IPS DF 6.9 (cell line): ENCODE data around the gene GPX8.
A peak's percentile ranks its signal among the peaks of the same experiment; 100 is the strongest.

ENCODE experiments used
- DNase-seq: peaks from one replicate; pipeline ENCODE4 v3.0.0-alpha.2; 2013; ENCODE audit warnings: low read depth, low spot score
- H3K27ac ChIP-seq: one replicate; pipeline ENCODE4 v1.5.1; 2013; ENCODE audit warnings: low read length, control low read depth
- H3K27me3 ChIP-seq: 2 replicates; pipeline ENCODE4 v1.6.1; 2013; ENCODE audit warnings: mild to moderate bottlenecking, low read length; ENCODE audit not compliant: control insufficient read depth, insufficient read depth
- H3K36me3 ChIP-seq: 2 replicates; pipeline ENCODE4 v1.6.1; 2013; ENCODE audit warnings: low read length; ENCODE audit not compliant: control insufficient read depth, insufficient read depth
- H3K4me1 ChIP-seq: 2 replicates; pipeline ENCODE4 v1.6.1; 2013; ENCODE audit warnings: low read length; ENCODE audit not compliant: control insufficient read depth, insufficient read depth
- H3K4me3 ChIP-seq: 2 replicates; pipeline ENCODE4 v1.5.1; 2013; ENCODE audit warnings: mild to moderate bottlenecking, low read length
- H3K9me3 ChIP-seq: 2 replicates; pipeline ENCODE4 v1.6.1; 2013; ENCODE audit warnings: low read length, inconsistent platforms; ENCODE audit not compliant: control insufficient read depth, insufficient read depth
- WGBS: extraction: QIAGEN DNeasy Blood & Tissue Kit; methylation state at CpG from one replicate; pipeline ENCODE4 v1.1.7; 2013; ENCODE audit warnings: mixed read lengths, missing lambda C conversion rate; ENCODE audit not compliant: insufficient read length, insufficient coverage; 5-methylcytosine and 5-hydroxymethylcytosine counted together

Gene GPX8, protein sequence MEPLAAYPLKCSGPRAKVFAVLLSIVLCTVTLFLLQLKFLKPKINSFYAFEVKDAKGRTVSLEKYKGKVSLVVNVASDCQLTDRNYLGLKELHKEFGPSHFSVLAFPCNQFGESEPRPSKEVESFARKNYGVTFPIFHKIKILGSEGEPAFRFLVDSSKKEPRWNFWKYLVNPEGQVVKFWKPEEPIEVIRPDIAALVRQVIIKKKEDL

GRCh38 chr5:55159763-55160492 lies at the start of gene GPX8:
Gene GPX8, plus strand, starts transcription at chr5:55160171. Its CDS starts 22 bp downstream, at chr5:55160193.
- DNase-seq = no peak

GRCh38 chr5:55110217-55110616 lies 49.8 kb upstream of the GPX8 start:
- H3K27ac ChIP-seq = no peak overlapping the region
- no peak for DNase-seq
- no peaks in the 10 kb centered on the region for H3K4me1 ChIP-seq
- no peaks in the 10 kb centered on the region for H3K9me3 ChIP-seq
- WGBS = no CpG with 5 or more reads among the region's 2 CpGs
- no peak overlapping the region for H3K4me3 ChIP-seq
- H3K36me3 ChIP-seq = no peaks in the 10 kb centered on the region
- H3K27me3 ChIP-seq = no peaks in the 10 kb centered on the region

More at GRCh38 chr5:55159763-55160492, at the start of gene GPX8:
- Histone ChIP-seq H3K27ac (no peak within 1 kb of the TSS), H3K9me3 (no peaks in the 10 kb centered on the region), H3K4me3 (peak within 1 kb of the TSS; percentile 82; the same call in 1 of the 2 replicates), H3K4me1 (no peaks in the 10 kb centered on the region), H3K36me3 (no peaks in the 10 kb centered on the region; the same call in 1 of the 2 replicates), H3K27me3 (no peaks in the 10 kb centered on the region)
- WGBS = no CpG with 5 or more reads among the region's 10 CpGs

DNA sequence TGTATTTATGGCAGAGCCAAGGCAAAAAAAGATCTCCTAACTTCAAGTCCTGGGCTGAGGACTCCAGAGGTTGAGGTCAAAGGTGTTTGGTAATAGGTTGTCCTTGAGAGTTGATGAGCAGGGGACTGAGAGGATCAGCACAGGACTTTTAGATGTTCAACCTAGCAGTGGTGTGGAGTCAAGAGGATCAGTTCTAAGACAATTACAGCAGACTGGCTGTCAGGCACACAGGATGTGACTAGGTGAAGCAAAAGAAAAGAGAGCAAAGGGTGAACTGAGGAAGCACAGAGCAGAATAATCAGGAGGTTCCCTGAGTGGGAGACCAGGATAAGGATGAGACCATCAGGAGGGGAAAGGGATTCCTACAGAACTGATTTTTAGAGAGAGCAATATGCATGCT lies 46.6 kb upstream of the GPX8 start:
- H3K4me1 ChIP-seq = no peaks in the 10 kb centered on the region
- H3K36me3 ChIP-seq = no peaks in the 10 kb centered on the region
- H3K9me3 ChIP-seq = no peaks in the 10 kb centered on the region

DNA sequence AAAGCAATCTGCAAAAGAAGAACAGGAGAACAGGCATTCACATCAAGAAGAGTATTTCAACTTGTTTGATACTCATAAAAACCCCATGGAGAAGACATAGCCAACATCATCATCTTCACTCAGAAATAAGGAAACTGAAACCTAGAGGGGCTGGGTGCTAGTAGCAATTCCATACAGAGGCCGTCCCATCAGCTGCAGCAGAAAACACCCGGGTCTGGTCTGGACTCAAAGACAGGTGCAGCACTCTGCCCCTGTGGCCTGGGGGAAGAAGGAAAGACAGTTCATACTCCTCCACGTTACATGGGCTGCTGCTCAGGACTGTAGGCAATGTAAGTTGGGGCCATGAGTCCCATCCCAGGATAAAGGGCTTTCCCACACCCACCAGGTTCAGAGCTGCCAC lies 45.9 kb upstream of the GPX8 start:
- no peaks in the 10 kb centered on the region for H3K4me1 ChIP-seq
- no peak overlapping the region for H3K27ac ChIP-seq
- no peaks in the 10 kb centered on the region for H3K9me3 ChIP-seq
- H3K27me3 ChIP-seq = no peaks in the 10 kb centered on the region
- no peak for DNase-seq
- WGBS = no CpG with 5 or more reads among the region's 3 CpGs
- H3K36me3 ChIP-seq = no peaks in the 10 kb centered on the region
- H3K4me3 ChIP-seq = no peak overlapping the region

More for the DNA sequence above, 46.6 kb upstream of the GPX8 start:
- no peak for DNase-seq
- no peak overlapping the region for H3K27ac ChIP-seq
- no peak overlapping the region for H3K4me3 ChIP-seq
- H3K27me3 ChIP-seq = no peaks in the 10 kb centered on the region

DNA sequence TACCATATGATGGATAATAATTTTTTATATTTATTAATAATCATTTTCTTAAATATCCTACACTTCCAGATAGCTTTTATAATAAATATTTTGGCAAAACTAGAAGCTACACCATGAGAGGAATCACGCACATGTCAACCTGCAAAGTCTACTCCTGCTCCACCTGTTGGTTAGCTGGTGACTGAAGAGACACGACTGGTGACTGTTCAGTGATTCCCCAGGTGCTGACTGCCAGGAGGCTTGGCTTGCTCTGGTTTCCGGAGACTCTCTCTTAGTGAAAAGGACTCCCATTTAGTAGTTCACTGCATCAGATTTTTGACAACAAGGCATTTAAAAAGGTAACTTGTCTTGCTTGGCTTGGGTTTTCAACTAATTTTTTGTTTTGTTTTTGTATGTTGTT lies 36.6 kb upstream of the GPX8 start:
- no CpG with 5 or more reads among the region's 3 CpGs for WGBS
- H3K4me1 ChIP-seq = no peaks in the 10 kb centered on the region
- H3K36me3 ChIP-seq = no peaks in the 10 kb centered on the region
- no peak for DNase-seq
- H3K27me3 ChIP-seq = no peaks in the 10 kb centered on the region
- no peak overlapping the region for H3K4me3 ChIP-seq
- H3K9me3 ChIP-seq = no peaks in the 10 kb centered on the region
- no peak overlapping the region for H3K27ac ChIP-seq

DNA sequence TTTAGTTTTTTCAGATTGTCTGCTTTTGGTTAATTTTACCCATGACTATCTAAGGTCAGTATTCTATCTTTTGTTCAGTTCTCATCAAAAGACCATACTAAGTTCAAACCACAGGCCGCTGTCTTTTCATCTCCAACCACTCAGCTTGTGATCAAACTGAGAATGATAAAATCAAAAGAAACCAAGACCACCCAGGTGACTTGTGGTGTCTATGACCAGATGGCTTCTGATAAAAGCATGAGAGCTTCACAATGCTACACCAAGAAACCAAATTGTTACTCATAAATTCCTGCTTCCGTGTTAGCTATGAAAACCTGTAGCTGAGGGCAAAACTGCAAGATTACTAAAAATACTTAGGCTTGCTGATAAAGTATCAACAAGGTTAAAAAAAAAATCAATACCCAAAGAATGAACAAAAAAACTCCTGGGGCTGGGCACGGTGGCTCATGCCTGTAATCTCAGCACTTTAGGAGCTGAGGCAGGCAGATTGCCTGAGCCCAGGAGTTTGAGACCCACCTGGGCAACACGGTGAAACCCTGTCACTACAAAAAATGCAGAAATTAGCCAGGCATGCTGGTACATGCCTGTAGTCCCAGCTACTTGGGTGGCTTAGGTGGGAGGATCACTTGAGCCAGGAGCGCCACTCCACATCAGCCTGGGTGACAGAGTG lies 25.8 kb upstream of the GPX8 start:
- Histone ChIP-seq H3K4me3 (no peak overlapping the region), H3K9me3 (no peaks in the 10 kb centered on the region), H3K27me3 (no peaks in the 10 kb centered on the region), H3K27ac (no peak overlapping the region), H3K4me1 (no peaks in the 10 kb centered on the region), H3K36me3 (no peaks in the 10 kb centered on the region)
- no peak for DNase-seq
- no CpG with 5 or more reads among the region's 5 CpGs for WGBS

- no CpG with 5 or more reads among the region's 3 CpGs for WGBS
- H3K36me3 ChIP-seq = no peaks in the 10 kb centered on the region
- H3K4me3 ChIP-seq = no peak overlapping the region
- H3K9me3 ChIP-seq = no peaks in the 10 kb centered on the region
- no peaks in the 10 kb centered on the region for H3K27me3 ChIP-seq
- H3K4me1 ChIP-seq = no peaks in the 10 kb centered on the region
- no peak overlapping the region for H3K27ac ChIP-seq
- no peak for DNase-seq
Measured at GRCh38 chr5:55136521-55136920, 23.4 kb upstream of the GPX8 start.

DNA sequence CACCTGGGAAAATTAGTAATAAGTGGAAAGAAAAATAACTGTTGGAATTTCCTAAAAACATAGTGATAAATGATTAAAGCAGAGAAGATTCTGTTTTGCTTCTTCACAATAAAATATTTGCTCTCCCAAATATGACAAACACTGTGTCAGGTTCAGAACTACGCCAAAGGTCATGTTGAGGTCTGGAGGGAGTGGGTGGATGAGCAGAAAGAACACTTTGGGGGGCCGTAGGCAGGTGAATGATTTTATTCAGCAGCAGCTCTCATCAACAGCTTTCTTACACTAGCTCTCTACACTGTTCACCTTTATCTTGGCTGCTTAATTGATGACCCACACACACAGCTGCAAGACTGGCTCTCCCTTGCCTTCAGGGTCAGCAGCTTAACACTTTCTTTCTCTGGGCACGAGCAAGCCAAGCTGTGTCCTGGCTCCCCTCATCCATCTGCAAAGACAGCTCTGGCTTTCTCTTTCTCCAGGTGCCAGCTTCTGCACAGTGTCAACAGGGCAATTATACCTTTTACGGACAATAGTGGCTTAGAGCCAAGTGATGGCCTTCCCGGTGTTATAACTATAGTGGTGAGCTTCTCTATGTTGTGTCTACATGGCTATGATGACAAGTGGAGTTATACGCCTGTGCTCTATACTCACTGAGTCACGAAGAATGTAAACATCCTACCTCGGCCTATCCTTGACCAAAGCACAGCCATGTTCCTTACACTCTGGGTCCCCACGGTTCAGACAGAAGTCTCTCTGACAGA lies 18.9 kb upstream of the GPX8 start:
- no peak for DNase-seq
- Histone ChIP-seq H3K4me3 (no peak overlapping the region), H3K27me3 (no peaks in the 10 kb centered on the region), H3K9me3 (no peaks in the 10 kb centered on the region), H3K4me1 (no peaks in the 10 kb centered on the region), H3K36me3 (no peaks in the 10 kb centered on the region), H3K27ac (no peak overlapping the region)
- no CpG with 5 or more reads among the region's 9 CpGs for WGBS

GRCh38 chr5:55141945-55142690 lies 17.9 kb upstream of the GPX8 start:
- WGBS = no CpG with 5 or more reads among the region's 9 CpGs
- no peak for DNase-seq

GRCh38 chr5:55143624-55144023 lies 16.3 kb upstream of the GPX8 start:
- no peak for DNase-seq
- H3K4me1 ChIP-seq = no peaks in the 10 kb centered on the region
- no peaks in the 10 kb centered on the region for H3K27me3 ChIP-seq
- no CpG with 5 or more reads among the region's 4 CpGs for WGBS
- no peak overlapping the region for H3K27ac ChIP-seq
- no peaks in the 10 kb centered on the region for H3K9me3 ChIP-seq
- no peak overlapping the region for H3K4me3 ChIP-seq
- H3K36me3 ChIP-seq = no peaks in the 10 kb centered on the region

More at GRCh38 chr5:55141945-55142690, 17.9 kb upstream of the GPX8 start:
- Histone ChIP-seq H3K4me1 (no peaks in the 10 kb centered on the region), H3K27me3 (no peaks in the 10 kb centered on the region), H3K27ac (no peak overlapping the region), H3K36me3 (no peaks in the 10 kb centered on the region), H3K4me3 (no peak overlapping the region), H3K9me3 (no peaks in the 10 kb centered on the region)
